PC-3 (cell line): ENCODE data around the gene ARHGAP18. TPM values are rescaled to one million over a fixed set of nuclear protein-coding genes. Genes with fewer than 3 reads are reported as not detected.
A peak's percentile ranks its signal among the peaks of the same experiment; 100 is the strongest.

ENCODE experiments used
- ATAC-seq: fragments of 200-7000 bp; cut with Tn5 transposase; 2 replicates; pipeline ENCODE4 v1.9.1; 2020; ENCODE audit warnings: mild to moderate bottlenecking, moderate library complexity
- BruUV-seq: library from RNA; stranded (reverse); fragments of 400-500 nt; replicated peaks from 2 replicates; lab custom pipeline; 2021; lab: Mats Ljungman, UMichigan
- CTCF ChIA-PET: fragments of 300-600 bp; sonication (Branson Sonifier 250); formaldehyde crosslinking; loops from one replicate; lab custom pipeline; 2022; ENCODE audit warnings: antibody characterized with exemption; lab: Charles Lee
- POLR2A ChIA-PET: fragments of 300-600 bp; sonication (Branson Sonifier 250); formaldehyde crosslinking; loops from one replicate; lab custom pipeline; 2022; ENCODE audit warnings: antibody characterized with exemption; ENCODE audit not compliant: unreplicated experiment; lab: Charles Lee
- DNase-seq: peaks from one replicate; pipeline ENCODE4 v3.0.0-alpha.2; 2015
- H2AFZ ChIP-seq: fragments of 300-600 bp; sonication (generic); 2 replicates; pipeline ENCODE4 v1.6.0; 2016; ENCODE audit warnings: antibody characterized with exemption, low read length
- H3F3A ChIP-seq: fragments of 300-600 bp; sonication (generic); one replicate; pipeline ENCODE4 v1.6.0; 2017; ENCODE audit warnings: antibody characterized with exemption, low read length, control low read depth, mild to moderate bottlenecking; ENCODE audit not compliant: unreplicated experiment
- H3K27ac ChIP-seq: fragments of 300-600 bp; sonication (generic); 2 replicates; pipeline ENCODE4 v1.5.1; 2016; ENCODE audit warnings: mild to moderate bottlenecking, low read length
- H3K27me3 ChIP-seq: fragments of 300-600 bp; sonication (generic); 2 replicates; pipeline ENCODE4 v1.6.1; 2016; ENCODE audit warnings: low read length, mixed read lengths
- H3K36me3 ChIP-seq: fragments of 300-600 bp; sonication (generic); 2 replicates; pipeline ENCODE4 v1.6.1; 2016; ENCODE audit warnings: low read depth, mixed run types, low read length, mixed read lengths
- H3K4me1 ChIP-seq: fragments of 300-600 bp; sonication (generic); 2 replicates; pipeline ENCODE4 v1.5.1; 2016; ENCODE audit warnings: low read length; ENCODE audit not compliant: insufficient read depth
- H3K4me2 ChIP-seq: fragments of 300-600 bp; sonication (generic); 2 replicates; pipeline ENCODE4 v1.6.0; 2016; ENCODE audit warnings: low read length
- H3K4me3 ChIP-seq: fragments of 300-600 bp; sonication (generic); 2 replicates; pipeline ENCODE4 v1.5.1; 2016; ENCODE audit warnings: mild to moderate bottlenecking, low read length, mixed read lengths
- H3K79me2 ChIP-seq: fragments of 300-600 bp; sonication (generic); 2 replicates; pipeline ENCODE4 v1.6.1; 2017; ENCODE audit warnings: low read length, mixed read lengths
- H3K9ac ChIP-seq: fragments of 300-600 bp; sonication (generic); 2 replicates; pipeline ENCODE4 v1.6.0; 2016; ENCODE audit warnings: mild to moderate bottlenecking, low read length
- H3K9me2 ChIP-seq: fragments of 300-600 bp; sonication (generic); replicated peaks from 2 replicates; pipeline ENCODE4 v1.6.1; 2016; ENCODE audit warnings: mixed run types, low read length, mixed read lengths
- H3K9me3 ChIP-seq: fragments of 300-600 bp; sonication (generic); 2 replicates; pipeline ENCODE4 v1.6.1; 2016; ENCODE audit warnings: low read length, mixed read lengths
- H4K20me1 ChIP-seq: fragments of 300-600 bp; sonication (generic); 2 replicates; pipeline ENCODE4 v1.6.1; 2016; ENCODE audit warnings: low read length, mixed read lengths
- EZH2 ChIP-seq: fragments of 300-600 bp; sonication (generic); IDR thresholded peaks from one replicate; pipeline ENCODE4 v1.6.1; 2017; ENCODE audit warnings: antibody characterized with exemption, mild to moderate bottlenecking, low read length; ENCODE audit not compliant: unreplicated experiment
- EZH2phosphoT487 ChIP-seq: fragments of 300-600 bp; sonication (generic); IDR thresholded peaks from 2 replicates; pipeline ENCODE4 v1.6.1; 2018; ENCODE audit warnings: mild to moderate bottlenecking, antibody characterized with exemption, low read length, borderline replicate concordance
- intact Hi-C: fragments of 100-400 bp; cut with micrococcal nuclease; formaldehyde crosslinking; loops from 2 replicates; pipeline ENCODE4 v1.9.0; 2023
- total RNA-seq: library from RNA; depleted of rRNA; stranded (reverse); fragments of >200 nt; gene quantifications from 2 replicates; pipeline ENCODE4 v1.2.3, GENCODE V29; 2014
- TF ChIP-seq, protein P1 (sequence below): fragments of 300-600 bp; sonication (generic); conservative IDR thresholded peaks from 2 replicates; pipeline ENCODE4 v1.5.1; 2017; ENCODE audit warnings: antibody characterized with exemption, low read depth, mild to moderate bottlenecking, low read length

ARHGAP18 gene
- total RNA-seq, 1 experiment from 2014 or later = 5.9 TPM

DNA sequence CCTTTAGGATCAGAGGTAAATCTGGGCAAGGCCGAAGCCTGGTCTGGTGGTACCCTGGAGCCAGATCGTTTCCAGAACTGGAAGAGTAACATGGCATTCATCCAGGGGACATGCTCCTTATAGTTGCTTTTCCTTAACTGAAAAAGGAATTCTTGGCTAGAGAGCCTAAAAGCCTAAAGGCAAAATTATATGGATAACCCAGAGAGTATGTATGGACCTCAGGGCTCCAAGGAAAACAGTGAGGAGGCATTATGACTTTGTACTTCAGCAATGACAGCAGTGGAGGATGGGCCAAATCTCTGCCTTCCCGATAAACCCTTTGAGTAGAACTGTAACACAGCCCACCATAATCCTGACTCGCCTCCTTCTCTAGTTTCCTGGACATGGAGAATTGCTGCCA is 29.3 kb downstream of the ARHGAP18 start:
- DNase-seq (no peak), ATAC-seq (no peak)
- Histone ChIP-seq H3K9ac (no peak overlapping the region), H2AFZ (no peak overlapping the region), H3K79me2 (peaks cover 7% of the 10 kb centered on the region; the same call in 1 of the 2 replicates), H3K4me3 (no peak overlapping the region), H3K9me3 (no peaks in the 10 kb centered on the region), H3K4me2 (no peak overlapping the region), H3K4me1 (peaks cover 39% of the 10 kb centered on the region), H4K20me1 (no peaks in the 10 kb centered on the region), H3K27me3 (no peaks in the 10 kb centered on the region), H3K9me2 (no peaks in the 10 kb centered on the region), H3K36me3 (no peaks in the 10 kb centered on the region), H3K27ac (no peak overlapping the region), H3F3A (no peaks in the 10 kb centered on the region)
- no TSS peak for BruUV-seq
- ChIA-PET POLR2A (interaction anchor here (0.6 kb wide), 1 partner anchor 27 kb away, joined by 3 read pairs; no protein-coding TSS in a partner anchor), CTCF (no interaction called here)
- intact Hi-C loops = no loop called here
- TF ChIP-seq, protein P1, sequence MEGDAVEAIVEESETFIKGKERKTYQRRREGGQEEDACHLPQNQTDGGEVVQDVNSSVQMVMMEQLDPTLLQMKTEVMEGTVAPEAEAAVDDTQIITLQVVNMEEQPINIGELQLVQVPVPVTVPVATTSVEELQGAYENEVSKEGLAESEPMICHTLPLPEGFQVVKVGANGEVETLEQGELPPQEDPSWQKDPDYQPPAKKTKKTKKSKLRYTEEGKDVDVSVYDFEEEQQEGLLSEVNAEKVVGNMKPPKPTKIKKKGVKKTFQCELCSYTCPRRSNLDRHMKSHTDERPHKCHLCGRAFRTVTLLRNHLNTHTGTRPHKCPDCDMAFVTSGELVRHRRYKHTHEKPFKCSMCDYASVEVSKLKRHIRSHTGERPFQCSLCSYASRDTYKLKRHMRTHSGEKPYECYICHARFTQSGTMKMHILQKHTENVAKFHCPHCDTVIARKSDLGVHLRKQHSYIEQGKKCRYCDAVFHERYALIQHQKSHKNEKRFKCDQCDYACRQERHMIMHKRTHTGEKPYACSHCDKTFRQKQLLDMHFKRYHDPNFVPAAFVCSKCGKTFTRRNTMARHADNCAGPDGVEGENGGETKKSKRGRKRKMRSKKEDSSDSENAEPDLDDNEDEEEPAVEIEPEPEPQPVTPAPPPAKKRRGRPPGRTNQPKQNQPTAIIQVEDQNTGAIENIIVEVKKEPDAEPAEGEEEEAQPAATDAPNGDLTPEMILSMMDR = no peak
- TF ChIP-seq EZH2 (no peak), EZH2phosphoT487 (no peak)

DNA sequence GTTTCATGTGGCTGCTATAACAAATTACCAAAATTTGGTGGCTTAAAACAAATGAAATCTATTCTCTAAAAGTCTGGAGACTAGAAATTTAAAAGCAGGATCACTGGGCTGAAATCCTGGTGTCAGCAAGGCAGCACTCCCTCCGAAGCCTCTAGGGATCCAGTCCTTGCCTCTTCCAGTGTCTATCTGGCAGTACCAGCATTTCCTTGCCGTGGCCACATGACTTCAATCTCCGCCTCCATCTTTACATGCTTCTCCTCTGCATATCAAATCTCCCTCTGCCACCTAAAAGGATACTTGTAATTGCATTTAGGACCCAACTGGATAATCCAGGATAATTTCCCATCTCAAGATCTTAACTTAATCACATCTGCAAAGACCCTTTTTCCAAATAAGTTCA is 30.2 kb downstream of the ARHGAP18 start:
- Histone ChIP-seq H3K79me2 (peaks cover 7% of the 10 kb centered on the region; the same call in 1 of the 2 replicates), H3K9me3 (no peaks in the 10 kb centered on the region), H4K20me1 (no peaks in the 10 kb centered on the region), H3K9ac (no peak overlapping the region), H3K27ac (no peak overlapping the region), H3K4me2 (no peak overlapping the region), H3K9me2 (no peaks in the 10 kb centered on the region), H3K27me3 (no peaks in the 10 kb centered on the region), H3K36me3 (no peaks in the 10 kb centered on the region), H3K4me1 (peaks cover 39% of the 10 kb centered on the region), H2AFZ (no peak overlapping the region), H3K4me3 (no peak overlapping the region), H3F3A (no peaks in the 10 kb centered on the region)
- POLR2A ChIA-PET = no interaction called here
- intact Hi-C loops = loop anchor here (10.0 kb wide), 1 partner anchor 185 kb away; no protein-coding TSS in a partner anchor
- CTCF ChIA-PET = no interaction called here
- DNase-seq (no peak), ATAC-seq (no peak)
- BruUV-seq = no TSS peak
- no peak for TF ChIP-seq EZH2
- TF ChIP-seq EZH2phosphoT487 = no peak
- TF ChIP-seq, protein P1 = no peak

DNA sequence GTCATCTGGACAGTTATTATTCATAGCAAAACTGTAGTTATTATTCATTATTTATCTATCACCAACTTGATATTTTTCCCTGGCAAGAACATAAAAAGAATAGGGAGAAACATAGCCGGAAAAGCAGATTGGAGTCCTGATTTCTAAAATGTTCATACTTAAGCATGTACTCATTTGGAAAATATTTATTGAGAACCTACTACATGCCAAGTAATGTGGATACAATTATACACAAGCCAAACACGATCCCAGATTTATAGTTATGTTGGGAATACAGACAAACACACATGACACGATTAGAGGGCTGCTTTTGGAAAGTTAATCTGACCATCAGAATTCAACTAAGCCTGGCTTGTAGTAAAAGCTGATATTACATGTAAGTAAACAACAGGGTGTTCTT is 30.7 kb downstream of the ARHGAP18 start:
- Histone ChIP-seq H4K20me1 (no peaks in the 10 kb centered on the region), H3K4me1 (peaks cover 39% of the 10 kb centered on the region), H3K4me2 (0 out of 2 replicates have a peak overlapping the region, but pooled peaks have one; percentile 41), H3K9ac (no peak overlapping the region), H2AFZ (no peak overlapping the region), H3K27me3 (no peaks in the 10 kb centered on the region), H3K36me3 (no peaks in the 10 kb centered on the region), H3K9me2 (no peaks in the 10 kb centered on the region), H3F3A (no peaks in the 10 kb centered on the region), H3K27ac (0 out of 2 replicates have a peak overlapping the region, but pooled peaks have one; percentile 21), H3K4me3 (no peak overlapping the region), H3K79me2 (peaks cover 7% of the 10 kb centered on the region; the same call in 1 of the 2 replicates), H3K9me3 (no peaks in the 10 kb centered on the region)
- ATAC-seq (no peak), DNase-seq (peak; percentile 3)
- intact Hi-C loops = loop anchor here (10.0 kb wide), 1 partner anchor 184 kb away; no protein-coding TSS in a partner anchor
- CTCF ChIA-PET = no interaction called here
- TF ChIP-seq EZH2phosphoT487 (no peak), EZH2 (no peak)
- TF ChIP-seq, protein P1 = no peak
- POLR2A ChIA-PET = no interaction called here
- BruUV-seq = no TSS peak
